GM12872 (cell line): Measurements from ENCODE around the gene SHISAL1.

ENCODE experiments used
- CTCF ChIP-seq: IDR thresholded peaks from 3 replicates; pipeline ENCODE4 v1.5.1; 2011; ENCODE audit warnings: low read depth, mild to moderate bottlenecking, low read length, moderate library complexity; ENCODE audit not compliant: insufficient read depth

Gene SHISAL1

DNA sequence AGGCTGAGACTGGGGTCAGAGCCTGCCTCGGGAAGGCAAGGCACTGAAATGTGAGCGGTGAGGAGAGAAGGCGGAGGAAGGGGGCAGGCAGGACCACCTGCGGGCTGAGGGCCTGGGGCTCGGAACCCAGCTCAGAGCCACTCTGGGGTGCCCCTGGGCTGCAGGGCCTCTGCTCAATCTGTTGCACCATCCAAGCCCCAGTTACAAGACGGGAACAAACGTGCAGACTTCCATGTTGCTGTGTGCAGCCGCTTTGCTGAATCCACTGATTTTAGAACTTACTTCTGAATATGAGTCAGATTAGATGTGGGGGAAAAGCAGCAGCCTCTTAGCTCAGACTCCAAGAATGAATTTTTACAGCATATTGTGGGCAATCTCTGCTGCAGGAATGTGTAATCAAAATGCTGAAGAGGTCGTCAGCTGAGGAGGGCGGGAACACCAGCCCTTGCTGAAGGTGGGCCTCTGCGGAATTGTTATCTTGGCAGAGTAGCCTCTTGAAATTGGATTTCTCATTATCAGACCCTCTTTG is 110.4 kb downstream of the SHISAL1 start:
- no peak for TF ChIP-seq CTCF

DNA sequence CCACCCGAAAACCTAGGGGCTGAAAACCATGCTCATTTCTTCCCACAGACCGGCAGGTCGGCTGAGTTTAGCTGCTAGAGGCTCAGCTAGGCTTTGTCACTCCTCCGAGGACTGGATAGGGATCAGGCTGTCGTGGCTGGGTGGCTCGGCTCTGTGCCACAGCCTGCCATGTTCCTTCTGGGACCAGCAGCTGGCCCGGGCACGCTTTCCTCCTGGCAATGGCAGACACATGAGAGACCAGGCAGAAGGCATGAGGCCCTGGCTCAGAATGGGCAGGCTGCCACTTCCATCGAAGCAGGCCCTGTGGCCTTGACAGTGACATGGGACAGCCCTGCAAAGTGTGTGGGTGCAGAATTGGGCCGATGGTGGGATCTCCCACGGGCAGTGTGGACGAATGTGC is 111.1 kb downstream of the SHISAL1 start:
- TF ChIP-seq CTCF = no peak

- no peak for TF ChIP-seq CTCF
Observed at GRCh38 chr22:44200855-44201550, 111.7 kb downstream of the SHISAL1 start.

GRCh38 chr22:44200451-44200850 is 112.3 kb downstream of the SHISAL1 start:
- no peak for TF ChIP-seq CTCF

DNA sequence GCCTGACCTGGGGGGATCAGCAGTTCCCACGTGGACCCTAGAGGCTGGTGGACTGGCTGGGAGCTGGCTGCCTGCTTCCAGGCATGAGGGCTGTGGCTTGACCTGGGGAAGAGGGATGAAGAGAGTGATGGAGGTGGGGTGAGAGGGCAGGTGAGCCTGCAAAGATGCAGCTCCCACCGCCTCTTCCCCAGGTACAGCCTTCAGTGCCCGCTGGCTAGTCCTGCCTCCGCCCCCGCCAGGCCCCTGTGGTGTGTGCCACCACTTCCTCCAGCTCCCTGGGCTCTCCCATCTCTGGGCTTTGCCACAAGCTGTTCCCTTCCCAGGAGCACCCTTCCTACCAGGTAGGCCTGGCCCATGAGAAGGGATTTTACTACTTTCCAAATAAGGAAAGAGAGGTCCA is 112.9 kb downstream of the SHISAL1 start:
- TF ChIP-seq CTCF = no peak

DNA sequence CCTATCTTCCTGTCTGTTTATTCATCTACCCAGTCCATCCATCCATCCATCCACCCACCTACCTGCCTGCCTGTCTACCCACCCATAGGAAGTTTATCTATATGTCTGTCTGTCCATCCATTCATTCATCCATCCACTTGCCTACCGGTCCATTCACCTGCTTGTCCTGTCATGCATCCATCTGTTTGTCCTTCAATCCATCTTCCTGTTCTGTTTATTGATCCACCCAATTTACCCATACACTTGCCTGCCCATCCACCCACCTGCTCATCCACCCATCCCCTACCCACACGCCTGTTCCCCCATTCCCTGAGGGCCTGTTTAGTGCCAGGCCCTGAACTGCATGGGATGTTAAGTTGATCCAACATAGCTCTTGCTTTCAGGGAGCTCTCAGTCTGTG is 113.6 kb downstream of the SHISAL1 start:
- TF ChIP-seq CTCF = no peak

- TF ChIP-seq CTCF = no peak
Observed at GRCh38 chr22:44197271-44197670, 115.5 kb downstream of the SHISAL1 start.
